ENCODE data around the gene STK32C.

- no peak for TF ChIP-seq CTCF (IDR thresholded peaks at IDR 0.05)
- no peak for TF ChIP-seq POLR2A (IDR thresholded peaks at IDR 0.05)
Observed at GRCh38 chr10:132241496-132241895, 66.3 kb downstream of the STK32C start.
